Body of pancreas (tissue), 4 donors: ENCODE results near the gene IL13. TPM values are rescaled to one million over a fixed set of nuclear protein-coding genes. Genes with fewer than 3 reads are reported as not detected.

Experiments used
- ATAC-seq: fragments of 150-250 bp; one replicate; pipeline ENCODE4 v1.9.1; 2016
- DNase-seq, 4 donors: peaks; one replicate each; pipeline ENCODE4 v3.0.0-alpha.2; 2019
- H3K27ac ChIP-seq, 4 donors: fragments of 200-600 bp; sonication (generic); 1 replicate in 3 of 4; 2 replicates in 1 of 4; pipeline versions ENCODE4 v1.5.1 to v1.6.1; 2016 to 2019; ENCODE audit warnings: mild to moderate bottlenecking in 1 of 4, mixed read lengths in 1 of 4, moderate library complexity in 1 of 4
- H3K27me3 ChIP-seq, 2 donors: fragments of 200-600 bp; sonication (generic); one replicate each; pipeline ENCODE4 v1.6.0; 2016; ENCODE audit warnings: mild to moderate bottlenecking in 1 of 2
- H3K36me3 ChIP-seq, 2 donors: fragments of 200-600 bp; sonication (generic); replicated peaks in 1 of 2; 2 replicates each; pipeline ENCODE4 v1.5.1; 2016; ENCODE audit warnings: low read depth in 2 of 2; ENCODE audit not compliant: insufficient read depth in 1 of 2
- H3K4me1 ChIP-seq: fragments of 200-600 bp; sonication (generic); one replicate; pipeline ENCODE4 v1.6.0; 2016
- H3K4me3 ChIP-seq, 2 donors: fragments of 200-600 bp; sonication (generic); 1 replicate in 1 of 2; 2 replicates in 1 of 2; pipeline ENCODE4 v1.5.1; 2016 to 2019
- H3K9me3 ChIP-seq, 3 donors: fragments of 200-600 bp; sonication (generic); 1 replicate in 2 of 3; 2 replicates in 1 of 3; pipeline ENCODE4 v1.5.1; 2016
- POLR2A ChIP-seq, 3 donors: fragments of 450-650 bp; IDR thresholded peaks; one replicate each; pipeline ENCODE4 v1.6.1; 2016; ENCODE audit warnings: antibody characterized with exemption in 3 of 3, mild to moderate bottlenecking in 2 of 3
- WGBS, 2 donors: methylation state at CpG; one replicate each; pipeline ENCODE4 v1.1.5; 2017; 5-methylcytosine and 5-hydroxymethylcytosine counted together
- intact Hi-C: fragments of 100-400 bp; cut with DNase I; formaldehyde crosslinking; loops from one replicate; pipeline ENCODE4 v1.15.1; 2023
- total RNA-seq, 2 donors: library from RNA; depleted of rRNA; stranded (reverse); fragments of >200 nt; gene quantifications; one replicate each; pipeline ENCODE4 v1.1.0, GENCODE V29; 2016
- TF ChIP-seq, protein P1 (sequence below), 7 experiments: fragments of 450-650 bp in 4 of 7; fragments of 200-600 bp in 3 of 7; sonication (generic) in 3 of 7; IDR thresholded peaks; one replicate each; pipeline ENCODE4 v1.5.1; 2016 to 2019; ENCODE audit warnings: antibody characterized with exemption in 7 of 7

IL13 gene
- total RNA-seq, 2 donors from 2014 or later = not detected

DNA sequence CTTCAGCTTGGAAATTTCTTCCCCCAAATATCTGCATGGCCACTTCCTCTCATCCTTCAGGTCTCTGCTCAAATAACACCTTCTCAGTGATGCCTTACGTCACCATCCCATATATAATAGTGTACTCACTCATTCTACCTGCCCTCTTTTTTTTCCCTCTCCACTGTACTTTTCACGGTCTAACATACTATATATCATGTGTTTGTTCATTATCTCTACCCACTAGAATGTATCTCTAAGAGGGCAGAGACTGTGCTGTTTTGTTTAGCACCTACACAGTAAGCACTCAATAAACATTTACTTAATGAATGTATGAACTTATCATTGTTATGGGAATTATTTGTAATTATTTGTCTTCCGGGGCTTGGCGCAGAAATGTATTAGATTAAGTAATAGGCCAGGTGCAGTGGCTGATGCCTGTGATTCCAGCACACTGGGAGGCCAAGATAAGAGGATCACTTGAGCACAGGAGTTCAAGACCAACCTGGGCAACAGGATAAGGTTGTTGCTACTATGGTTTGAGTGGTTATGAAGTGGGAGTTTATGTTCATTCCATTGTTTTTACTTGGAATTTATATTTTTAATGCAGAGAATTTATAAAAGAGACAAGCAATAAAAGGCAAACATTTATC is 6.0 kb upstream of the IL13 start:
- no peak for TF ChIP-seq POLR2A (IDR thresholded peaks at IDR 0.05)
- TF ChIP-seq, protein P1, sequence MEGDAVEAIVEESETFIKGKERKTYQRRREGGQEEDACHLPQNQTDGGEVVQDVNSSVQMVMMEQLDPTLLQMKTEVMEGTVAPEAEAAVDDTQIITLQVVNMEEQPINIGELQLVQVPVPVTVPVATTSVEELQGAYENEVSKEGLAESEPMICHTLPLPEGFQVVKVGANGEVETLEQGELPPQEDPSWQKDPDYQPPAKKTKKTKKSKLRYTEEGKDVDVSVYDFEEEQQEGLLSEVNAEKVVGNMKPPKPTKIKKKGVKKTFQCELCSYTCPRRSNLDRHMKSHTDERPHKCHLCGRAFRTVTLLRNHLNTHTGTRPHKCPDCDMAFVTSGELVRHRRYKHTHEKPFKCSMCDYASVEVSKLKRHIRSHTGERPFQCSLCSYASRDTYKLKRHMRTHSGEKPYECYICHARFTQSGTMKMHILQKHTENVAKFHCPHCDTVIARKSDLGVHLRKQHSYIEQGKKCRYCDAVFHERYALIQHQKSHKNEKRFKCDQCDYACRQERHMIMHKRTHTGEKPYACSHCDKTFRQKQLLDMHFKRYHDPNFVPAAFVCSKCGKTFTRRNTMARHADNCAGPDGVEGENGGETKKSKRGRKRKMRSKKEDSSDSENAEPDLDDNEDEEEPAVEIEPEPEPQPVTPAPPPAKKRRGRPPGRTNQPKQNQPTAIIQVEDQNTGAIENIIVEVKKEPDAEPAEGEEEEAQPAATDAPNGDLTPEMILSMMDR (IDR thresholded peaks at IDR 0.05) = no peak
- Histone ChIP-seq H3K27me3 (peaks cover 0 to 17% of the 10 kb centered on the region in 2 donors), H3K36me3 (no peaks in the 10 kb centered on the region), H3K27ac (no peak overlapping the region), H3K4me1 (peaks cover 12% of the 10 kb centered on the region), H3K4me3 (no peak overlapping the region), H3K9me3 (peaks cover 0 to 4% (median 0%) of the 10 kb centered on the region in 3 donors)
- DNase-seq (no peak), ATAC-seq (no peak)
- intact Hi-C loops = no loop called here
- WGBS, 2 donors = 50 to 59% methylated on average over 4 of the region's 4 CpGs

DNA sequence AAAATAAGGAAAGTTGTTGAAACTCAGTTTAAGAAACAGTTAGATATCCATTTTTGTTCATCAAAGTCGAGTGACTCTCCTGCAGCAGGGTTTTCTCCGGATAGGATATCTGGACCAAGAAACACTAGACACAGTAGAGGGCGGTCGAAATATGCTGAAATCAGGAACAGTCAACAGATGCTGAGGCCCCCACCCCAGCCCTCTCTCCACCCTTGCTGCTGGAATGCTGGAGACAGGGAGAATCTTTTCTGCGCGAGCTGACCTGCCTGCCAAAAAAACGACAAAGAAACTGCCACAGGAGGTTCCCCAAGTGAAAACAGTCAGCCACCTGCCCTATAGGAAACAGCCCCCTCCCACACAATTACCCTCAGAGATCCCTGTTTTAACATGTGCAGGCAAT is 4.3 kb upstream of the IL13 start:
- Histone ChIP-seq H3K4me1 (peaks cover 12% of the 10 kb centered on the region), H3K9me3 (no peaks in the 10 kb centered on the region), H3K4me3 (no peak overlapping the region), H3K27me3 (peaks cover 0 to 18% of the 10 kb centered on the region in 2 donors), H3K36me3 (no peaks in the 10 kb centered on the region), H3K27ac (no peak overlapping the region)
- ATAC-seq (no peak), DNase-seq (no peak)
- WGBS, 2 donors = 34 to 39% methylated on average over 7 of the region's 7 CpGs
- intact Hi-C loops = no loop called here
- no peak for TF ChIP-seq POLR2A (IDR thresholded peaks at IDR 0.05)
- TF ChIP-seq, protein P1 (IDR thresholded peaks at IDR 0.05) = no peak

DNA sequence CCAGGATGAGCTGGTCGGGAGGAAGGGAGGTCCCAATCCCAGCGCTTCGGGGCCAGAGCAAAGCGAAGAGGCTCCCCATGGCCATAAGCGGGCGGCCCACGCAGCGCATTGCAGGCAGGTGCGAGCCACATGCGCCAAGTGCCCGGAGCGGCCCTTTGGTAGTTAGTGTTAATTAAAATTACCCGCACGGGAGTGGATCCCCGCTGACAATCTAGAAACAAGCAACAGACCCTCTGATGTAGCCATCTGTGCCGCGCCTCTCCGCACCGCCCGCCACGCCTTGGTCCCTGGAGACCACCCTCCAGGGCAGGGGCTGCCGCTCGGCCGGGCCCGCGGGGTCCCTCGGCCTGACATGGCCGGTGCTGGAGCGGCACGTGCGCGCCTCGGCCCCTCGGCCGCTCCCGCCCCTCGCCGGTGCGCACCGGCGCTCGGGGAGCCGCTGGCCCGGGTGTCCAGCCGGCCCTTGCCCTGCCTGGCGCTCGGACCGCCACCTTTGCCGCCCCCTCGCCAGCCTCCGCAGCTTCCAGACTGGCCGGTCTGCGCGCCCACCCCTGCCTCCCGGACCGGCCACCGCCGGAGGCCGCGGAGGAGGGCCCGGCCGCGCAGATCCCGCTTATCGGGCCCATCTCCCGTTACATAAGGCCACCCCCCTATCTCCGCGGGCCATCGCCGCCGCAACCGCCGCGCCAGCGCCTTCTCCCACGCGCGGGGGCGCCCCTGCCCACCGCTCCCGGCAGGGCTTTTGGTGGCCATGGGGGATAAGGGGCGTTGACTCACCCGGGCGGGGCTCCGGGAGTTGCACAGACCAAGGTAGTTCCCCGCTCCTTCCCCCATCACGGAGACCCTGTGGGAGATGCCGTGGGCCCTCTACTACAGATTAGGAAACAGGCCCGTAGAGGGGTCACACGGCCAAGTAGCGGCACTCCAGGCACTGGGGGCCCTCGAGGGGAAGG is 1.9 kb upstream of the IL13 start:
- peaks cover 12% of the 10 kb centered on the region for H3K4me1 ChIP-seq
- DNase-seq (no peak), ATAC-seq (peak; percentile 27)
- no peaks in the 10 kb centered on the region for H3K36me3 ChIP-seq
- no peak overlapping the region for H3K27ac ChIP-seq
- no peaks in the 10 kb centered on the region for H3K9me3 ChIP-seq
- intact Hi-C loops = no loop called here
- WGBS, 2 donors = 9 to 53% methylated on average over 6 to 80 of the region's 92 CpGs
- no peak overlapping the region for H3K4me3 ChIP-seq
- TF ChIP-seq, protein P1 (IDR thresholded peaks at IDR 0.05) = no peak
- no peak for TF ChIP-seq POLR2A (IDR thresholded peaks at IDR 0.05)
- H3K27me3 ChIP-seq = peaks cover 0 to 18% of the 10 kb centered on the region in 2 donors

DNA sequence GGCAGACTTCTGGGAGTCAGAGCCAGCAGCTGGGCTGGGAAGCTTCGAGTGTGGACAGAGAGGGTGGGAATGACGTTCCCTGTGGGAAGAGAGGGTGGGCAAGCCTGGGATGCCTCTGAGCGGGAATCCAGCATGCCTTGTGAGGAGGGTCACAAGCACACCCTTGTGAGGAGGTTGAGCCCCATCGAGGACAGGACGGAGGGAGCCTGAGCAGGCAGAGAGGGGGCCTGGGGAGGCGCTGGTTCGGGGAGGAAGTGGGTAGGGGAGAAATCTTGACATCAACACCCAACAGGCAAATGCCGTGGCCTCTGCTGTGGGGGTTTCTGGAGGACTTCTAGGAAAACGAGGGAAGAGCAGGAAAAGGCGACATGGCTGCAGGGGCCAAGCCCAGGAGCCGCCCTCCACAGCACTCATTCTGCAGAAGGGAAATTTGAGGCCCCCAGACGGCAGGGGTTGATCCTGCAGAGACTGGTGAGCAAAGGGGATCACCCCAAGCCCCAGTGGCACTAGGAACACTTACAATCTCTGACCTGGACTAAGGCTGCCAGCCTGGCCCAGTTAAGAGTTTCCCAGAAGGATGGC is 1.1 kb upstream of the IL13 start:
- H3K27ac ChIP-seq = no peak overlapping the region
- intact Hi-C loops = no loop called here
- peaks cover 0 to 18% of the 10 kb centered on the region in 2 donors for H3K27me3 ChIP-seq
- no peak for ATAC-seq
- no peak overlapping the region for H3K4me3 ChIP-seq
- DNase-seq = no peak
- TF ChIP-seq, protein P1 (IDR thresholded peaks at IDR 0.05) = no peak
- no peak for TF ChIP-seq POLR2A (IDR thresholded peaks at IDR 0.05)
- H3K4me1 ChIP-seq = peaks cover 12% of the 10 kb centered on the region
- H3K9me3 ChIP-seq = no peaks in the 10 kb centered on the region
- WGBS, 2 donors = 77 to 83% methylated on average over 12 of the region's 12 CpGs
- no peaks in the 10 kb centered on the region for H3K36me3 ChIP-seq
